Measurements from ENCODE around the gene RAC2. TPM values are rescaled to one million over a fixed set of nuclear protein-coding genes. Genes with fewer than 3 reads are reported as not detected.

RAC2 gene
- total and polyA plus RNA-seq, 2 experiments from 2014 or later: 9.9 to 10.5 TPM

DNA sequence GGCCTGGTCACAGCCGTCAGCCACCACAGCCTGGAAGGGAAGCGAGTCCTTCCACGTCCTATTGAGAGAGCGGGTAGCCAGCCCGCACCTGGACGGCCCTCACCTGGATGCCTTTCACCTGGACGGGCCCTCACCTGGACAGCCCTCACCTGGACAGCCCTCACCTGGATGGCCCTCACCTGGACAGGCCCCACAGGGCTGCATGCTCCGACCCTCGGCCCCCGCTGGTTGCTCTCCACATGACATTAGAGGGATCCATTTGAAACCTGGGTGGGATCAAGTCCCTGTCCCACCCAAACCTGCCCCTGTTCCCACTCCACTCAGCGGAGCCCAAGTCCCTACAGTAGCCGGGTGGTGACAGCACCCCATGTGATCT is 59.7 kb downstream of the RAC2 start:
- H3K36me3 ChIP-seq (replicated peaks; ENCODE audit: insufficient read depth, low read depth): no peaks in the 10 kb centered on the region
- peaks cover 7% of the 10 kb centered on the region for H3K79me2 ChIP-seq
- H3K4me2 ChIP-seq: no peak overlapping the region
- TF ChIP-seq EZH2 (IDR thresholded peaks at IDR 0.05; ENCODE audit: borderline replicate concordance) (no peak), EZH2phosphoT487 (IDR thresholded peaks at IDR 0.05; ENCODE audit: low read depth, severe bottlenecking, unreplicated experiment) (no peak)
- TF ChIP-seq, protein P1, sequence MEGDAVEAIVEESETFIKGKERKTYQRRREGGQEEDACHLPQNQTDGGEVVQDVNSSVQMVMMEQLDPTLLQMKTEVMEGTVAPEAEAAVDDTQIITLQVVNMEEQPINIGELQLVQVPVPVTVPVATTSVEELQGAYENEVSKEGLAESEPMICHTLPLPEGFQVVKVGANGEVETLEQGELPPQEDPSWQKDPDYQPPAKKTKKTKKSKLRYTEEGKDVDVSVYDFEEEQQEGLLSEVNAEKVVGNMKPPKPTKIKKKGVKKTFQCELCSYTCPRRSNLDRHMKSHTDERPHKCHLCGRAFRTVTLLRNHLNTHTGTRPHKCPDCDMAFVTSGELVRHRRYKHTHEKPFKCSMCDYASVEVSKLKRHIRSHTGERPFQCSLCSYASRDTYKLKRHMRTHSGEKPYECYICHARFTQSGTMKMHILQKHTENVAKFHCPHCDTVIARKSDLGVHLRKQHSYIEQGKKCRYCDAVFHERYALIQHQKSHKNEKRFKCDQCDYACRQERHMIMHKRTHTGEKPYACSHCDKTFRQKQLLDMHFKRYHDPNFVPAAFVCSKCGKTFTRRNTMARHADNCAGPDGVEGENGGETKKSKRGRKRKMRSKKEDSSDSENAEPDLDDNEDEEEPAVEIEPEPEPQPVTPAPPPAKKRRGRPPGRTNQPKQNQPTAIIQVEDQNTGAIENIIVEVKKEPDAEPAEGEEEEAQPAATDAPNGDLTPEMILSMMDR (IDR thresholded peaks at IDR 0.05; ENCODE audit: poor library complexity): no peak
- no peaks in the 10 kb centered on the region for H3K9me3 ChIP-seq (ENCODE audit: low read depth)
- DNase-seq (ENCODE audit: low spot score): no peak
- no peaks in the 10 kb centered on the region for H3K27me3 ChIP-seq
- no peak overlapping the region for H2AFZ ChIP-seq
- WGBS (ENCODE audit: low lambda C conversion rate, missing lambda C conversion rate): 94% methylated on average over 12 of the region's 12 CpGs
- H3K4me1 ChIP-seq (ENCODE audit: insufficient read depth): peaks cover 29% of the 10 kb centered on the region
- no peak overlapping the region for H3K27ac ChIP-seq
- H3K9me2 ChIP-seq (replicated peaks; ENCODE audit: insufficient read depth): no peaks in the 10 kb centered on the region
- H4K20me1 ChIP-seq (ENCODE audit: insufficient read depth, poor library complexity, severe bottlenecking): no peaks in the 10 kb centered on the region
- H3K4me3 ChIP-seq: no peak overlapping the region

DNA sequence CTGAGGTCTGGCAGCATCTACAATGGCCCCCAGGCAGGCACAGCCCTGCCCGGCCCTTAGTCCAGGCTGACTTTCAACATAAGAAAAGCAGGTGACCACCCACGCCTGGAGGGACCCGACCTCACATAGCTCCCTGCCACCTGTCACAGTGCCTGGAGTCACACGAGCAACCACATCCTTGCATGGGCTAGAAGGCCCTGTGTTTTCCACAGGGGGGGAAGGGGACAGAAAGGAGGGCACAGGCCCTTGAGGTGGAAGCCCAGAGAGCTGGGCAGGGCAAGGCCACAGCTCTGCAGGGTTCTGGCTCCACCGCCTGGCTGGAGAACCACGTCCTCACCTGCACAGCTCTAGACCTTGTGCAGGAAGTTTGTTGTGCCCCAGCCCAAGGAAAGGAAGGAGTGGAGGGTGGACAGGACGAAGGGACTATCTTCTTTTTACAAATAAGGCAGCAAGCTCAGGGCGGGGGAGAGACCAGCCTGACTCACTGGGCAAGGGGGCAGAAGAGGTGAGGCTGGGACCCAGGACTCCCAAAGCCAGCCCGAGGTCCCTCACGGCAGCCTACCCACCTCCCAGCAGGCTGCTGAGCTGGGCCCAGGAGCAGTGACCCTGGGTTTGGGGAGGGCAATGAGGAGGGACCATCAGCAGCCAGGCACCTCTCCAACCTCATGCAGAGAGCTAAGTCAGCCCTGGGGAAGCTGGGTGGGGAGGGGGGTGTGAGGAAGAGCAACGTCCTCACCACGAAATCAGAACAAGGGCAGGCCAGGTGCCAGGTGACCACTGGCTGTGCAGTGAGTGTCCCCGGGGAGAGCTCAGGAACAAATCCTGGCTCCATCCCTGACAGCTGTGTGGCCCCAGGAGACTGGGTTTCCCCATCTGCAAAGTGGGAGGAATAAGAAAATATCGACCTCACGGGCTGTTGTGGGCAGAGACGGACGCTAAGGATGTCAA is 60.4 kb downstream of the RAC2 start:
- Histone ChIP-seq H3K4me1 (ENCODE audit: insufficient read depth) (peaks cover 27% of the 10 kb centered on the region), H3K79me2 (peaks cover 7% of the 10 kb centered on the region), H3K27me3 (no peaks in the 10 kb centered on the region), H3K9me2 (replicated peaks; ENCODE audit: insufficient read depth) (no peaks in the 10 kb centered on the region), H3K36me3 (replicated peaks; ENCODE audit: insufficient read depth, low read depth) (no peaks in the 10 kb centered on the region), H3K9me3 (ENCODE audit: low read depth) (no peaks in the 10 kb centered on the region), H4K20me1 (ENCODE audit: insufficient read depth, poor library complexity, severe bottlenecking) (no peaks in the 10 kb centered on the region), H3K27ac (no peak overlapping the region), H2AFZ (no peak overlapping the region), H3K4me3 (no peak overlapping the region), H3K4me2 (no peak overlapping the region)
- DNase-seq (ENCODE audit: low spot score): no peak
- 91% methylated on average over 15 of the region's 17 CpGs for WGBS (ENCODE audit: low lambda C conversion rate, missing lambda C conversion rate)
- TF ChIP-seq EZH2 (IDR thresholded peaks at IDR 0.05; ENCODE audit: borderline replicate concordance) (no peak), EZH2phosphoT487 (IDR thresholded peaks at IDR 0.05; ENCODE audit: low read depth, severe bottlenecking, unreplicated experiment) (no peak)
- TF ChIP-seq, protein P1 (IDR thresholded peaks at IDR 0.05; ENCODE audit: poor library complexity): no peak

DNA sequence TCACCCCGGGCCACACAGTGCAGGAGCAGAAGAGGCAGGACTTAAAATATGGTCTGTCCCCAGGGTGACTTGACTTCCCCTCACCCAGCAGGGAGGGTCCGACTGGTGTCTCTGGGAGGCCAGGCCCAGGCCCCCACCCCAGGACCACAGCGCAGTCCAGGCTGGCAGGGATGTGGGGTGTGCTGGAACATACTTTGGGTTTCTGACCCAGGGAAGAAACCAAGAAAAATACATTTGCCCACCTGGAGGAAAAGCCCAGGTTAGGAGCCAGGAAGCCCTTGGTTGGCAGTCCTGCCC is 61.2 kb downstream of the RAC2 start:
- H3K27me3 ChIP-seq: no peaks in the 10 kb centered on the region
- H3K36me3 ChIP-seq (replicated peaks; ENCODE audit: insufficient read depth, low read depth): no peaks in the 10 kb centered on the region
- no peak overlapping the region for H3K4me3 ChIP-seq
- no peaks in the 10 kb centered on the region for H3K9me3 ChIP-seq (ENCODE audit: low read depth)
- WGBS (ENCODE audit: low lambda C conversion rate, missing lambda C conversion rate): 98% methylated on average over 3 of the region's 3 CpGs
- H4K20me1 ChIP-seq (ENCODE audit: insufficient read depth, poor library complexity, severe bottlenecking): no peaks in the 10 kb centered on the region
- H3K27ac ChIP-seq: no peak overlapping the region
- H2AFZ ChIP-seq: no peak overlapping the region
- TF ChIP-seq, protein P1 (IDR thresholded peaks at IDR 0.05; ENCODE audit: poor library complexity): no peak
- TF ChIP-seq EZH2phosphoT487 (IDR thresholded peaks at IDR 0.05; ENCODE audit: low read depth, severe bottlenecking, unreplicated experiment) (no peak), EZH2 (IDR thresholded peaks at IDR 0.05; ENCODE audit: borderline replicate concordance) (no peak)
- DNase-seq (ENCODE audit: low spot score): no peak
- H3K4me2 ChIP-seq: no peak overlapping the region
- no peaks in the 10 kb centered on the region for H3K9me2 ChIP-seq (replicated peaks; ENCODE audit: insufficient read depth)
- peaks cover 7% of the 10 kb centered on the region for H3K79me2 ChIP-seq
- H3K4me1 ChIP-seq (ENCODE audit: insufficient read depth): peaks cover 27% of the 10 kb centered on the region
